Large intestine (tissue), 3 donors: ENCODE measurements around the gene ATP6V0E1. TPM values are rescaled to one million over a fixed set of nuclear protein-coding genes. Genes with fewer than 3 reads are reported as not detected.
"Not testable (repeated sequence)": the region's sequence is repeated elsewhere in the genome, so short reads cannot be mapped to it uniquely, and the experiment has no call there.

ENCODE experiments used
- DNase-seq, 2 donors: peaks; one replicate each; pipeline versions ENCODE4 v3.0.0 to v3.0.0-alpha.2; 2013
- H3K27ac ChIP-seq: one replicate; pipeline ENCODE4 v1.5.1; 2013; ENCODE audit warnings: low read length
- H3K27me3 ChIP-seq: 2 replicates; pipeline ENCODE4 v1.6.1; 2013; ENCODE audit warnings: low read length; ENCODE audit not compliant: control insufficient read depth, insufficient read depth
- H3K36me3 ChIP-seq: 2 replicates; pipeline ENCODE4 v1.6.1; 2013; ENCODE audit warnings: low read length; ENCODE audit not compliant: control insufficient read depth, insufficient read depth
- H3K4me1 ChIP-seq: one replicate; pipeline ENCODE4 v1.6.1; 2013; ENCODE audit warnings: low read length; ENCODE audit not compliant: control insufficient read depth, insufficient read depth
- H3K4me3 ChIP-seq: one replicate; pipeline ENCODE4 v1.5.1; 2013; ENCODE audit warnings: low read length
- H3K9me3 ChIP-seq: one replicate; pipeline ENCODE4 v1.6.1; 2013; ENCODE audit warnings: mild to moderate bottlenecking, low read depth, low read length, moderate library complexity; ENCODE audit not compliant: control insufficient read depth
- WGBS: methylation state at CpG from one replicate; pipeline ENCODE4 v1.1.5; 2013; ENCODE audit warnings: low lambda C conversion rate; ENCODE audit not compliant: insufficient coverage; 5-methylcytosine and 5-hydroxymethylcytosine counted together
- polyA plus RNA-seq: library from polyadenylated mRNA; unstranded; fragments of 120-200 nt; gene quantifications from one replicate; pipeline ENCODE4 v1.2.1, GENCODE V29; 2013

Gene ATP6V0E1
- polyA plus RNA-seq, 1 donor: 177 TPM

DNA sequence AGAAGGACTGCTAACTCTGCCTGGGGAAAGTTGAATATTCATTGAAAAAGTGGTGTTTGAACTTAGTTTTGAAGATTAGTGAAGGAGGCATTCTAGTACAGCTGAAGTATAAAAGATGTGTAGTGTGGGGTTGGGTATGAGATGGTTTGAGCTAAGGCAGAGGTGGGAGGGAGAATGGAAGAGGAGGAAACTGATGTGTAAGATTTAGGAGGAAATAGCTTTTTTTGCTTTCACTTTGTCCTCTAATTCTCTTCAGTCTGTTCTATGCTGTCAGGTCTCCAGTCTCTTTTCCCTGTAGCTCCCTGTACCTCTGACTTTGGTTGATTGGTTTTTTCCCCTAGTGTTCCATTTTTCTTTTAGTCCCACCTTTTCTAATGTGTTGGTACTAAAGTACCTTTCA lies 81.6 kb downstream of the ATP6V0E1 start:
- H3K27ac ChIP-seq: no peak overlapping the region
- DNase-seq: no peak
- no peaks in the 10 kb centered on the region for H3K27me3 ChIP-seq
- H3K9me3 ChIP-seq: no peaks in the 10 kb centered on the region
- H3K4me1 ChIP-seq: peaks cover 5% of the 10 kb centered on the region
- no peaks in the 10 kb centered on the region for H3K36me3 ChIP-seq
- no peak overlapping the region for H3K4me3 ChIP-seq

DNA sequence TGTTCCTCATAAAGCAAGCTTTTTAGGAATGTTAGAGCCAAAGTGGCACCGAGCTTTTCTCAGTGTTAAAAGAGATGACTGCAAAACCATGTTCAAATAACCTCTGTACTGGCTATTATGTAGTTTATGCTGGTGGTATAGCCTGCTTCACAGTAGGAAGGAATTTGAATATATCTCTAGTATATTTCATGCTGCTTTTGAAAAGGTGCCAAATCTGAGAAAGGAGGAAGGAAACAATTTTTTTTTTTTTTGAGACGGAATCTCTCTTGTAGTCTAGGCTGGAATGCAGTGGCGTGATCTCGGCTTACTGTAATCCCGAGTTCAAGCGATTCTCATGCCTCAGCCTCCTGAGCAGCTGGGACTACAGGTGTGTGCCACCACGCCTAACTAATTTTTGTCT lies 86.1 kb downstream of the ATP6V0E1 start:
- Histone ChIP-seq H3K4me3 (no peak overlapping the region), H3K4me1 (no peaks in the 10 kb centered on the region), H3K36me3 (no peaks in the 10 kb centered on the region), H3K27ac (no peak overlapping the region), H3K27me3 (no peaks in the 10 kb centered on the region), H3K9me3 (no peaks in the 10 kb centered on the region)
- DNase-seq: no peak
- WGBS: no CpG with 5 or more reads among the region's 7 CpGs

DNA sequence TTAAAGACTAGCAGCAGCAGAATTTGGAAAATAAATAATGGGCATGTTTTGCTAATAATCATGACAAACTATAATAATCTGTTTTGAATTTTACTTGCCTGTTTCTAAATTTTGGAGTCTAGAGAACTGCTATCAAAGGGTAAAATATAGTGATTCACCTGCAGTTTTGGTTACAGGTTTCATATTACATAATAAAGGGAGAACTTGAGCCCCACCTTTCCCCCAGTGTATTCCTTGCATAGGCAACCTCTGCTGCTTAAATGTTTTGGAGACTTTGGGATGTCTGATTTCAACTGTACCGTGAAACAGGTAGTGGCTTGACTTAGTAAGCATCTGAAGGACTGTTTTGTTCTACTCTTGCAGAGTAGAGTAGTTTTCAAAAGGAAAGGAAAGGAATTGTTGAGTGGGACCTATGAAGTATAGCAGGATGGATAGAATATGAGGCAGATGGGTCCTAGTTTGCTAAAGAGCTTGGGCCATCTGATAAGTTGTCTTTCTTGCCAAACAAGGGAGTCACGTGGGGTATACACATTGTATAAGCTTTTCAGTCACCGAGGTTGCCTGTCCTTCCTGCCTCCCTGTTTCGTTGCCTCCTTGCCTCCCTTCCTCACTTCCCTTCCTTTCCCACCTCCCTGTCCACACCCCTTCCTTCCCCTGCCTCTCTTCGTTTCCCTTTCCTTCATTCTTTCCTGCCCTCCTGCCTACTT lies 91.7 kb downstream of the ATP6V0E1 start:
- no peak overlapping the region for H3K27ac ChIP-seq
- H3K36me3 ChIP-seq: no peaks in the 10 kb centered on the region
- no peak for DNase-seq
- no peaks in the 10 kb centered on the region for H3K27me3 ChIP-seq
- WGBS: 95% methylated on average over 2 of the region's 5 CpGs
- H3K9me3 ChIP-seq: peaks cover 7% of the 10 kb centered on the region
- no peak overlapping the region for H3K4me3 ChIP-seq
- H3K4me1 ChIP-seq: no peaks in the 10 kb centered on the region

DNA sequence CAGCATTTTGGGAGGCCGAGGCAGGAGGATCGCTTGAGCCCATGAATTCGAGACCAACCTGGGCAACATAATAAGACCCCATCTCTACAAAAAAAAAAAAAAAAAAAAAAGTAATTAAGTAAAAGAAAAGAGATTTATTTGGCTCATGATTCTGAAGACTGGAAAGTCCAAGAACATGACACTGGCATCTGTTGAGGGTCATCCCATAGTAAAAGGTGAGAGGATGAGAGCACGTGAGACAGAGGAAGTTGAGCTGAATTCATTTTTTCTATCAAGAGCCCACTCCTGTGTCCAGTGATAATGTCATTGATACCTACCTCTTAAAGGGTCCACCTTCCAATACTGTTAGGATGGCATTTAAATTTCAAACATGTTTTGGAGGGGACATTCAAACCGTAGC lies 92.4 kb downstream of the ATP6V0E1 start:
- H3K4me3 ChIP-seq: no peak overlapping the region
- no peaks in the 10 kb centered on the region for H3K4me1 ChIP-seq
- WGBS: 100% methylated on average over 2 of the region's 5 CpGs
- no peak overlapping the region for H3K27ac ChIP-seq
- peaks cover 7% of the 10 kb centered on the region for H3K9me3 ChIP-seq
- no peak for DNase-seq
- H3K36me3 ChIP-seq: peaks cover 4% of the 10 kb centered on the region
- no peaks in the 10 kb centered on the region for H3K27me3 ChIP-seq

DNA sequence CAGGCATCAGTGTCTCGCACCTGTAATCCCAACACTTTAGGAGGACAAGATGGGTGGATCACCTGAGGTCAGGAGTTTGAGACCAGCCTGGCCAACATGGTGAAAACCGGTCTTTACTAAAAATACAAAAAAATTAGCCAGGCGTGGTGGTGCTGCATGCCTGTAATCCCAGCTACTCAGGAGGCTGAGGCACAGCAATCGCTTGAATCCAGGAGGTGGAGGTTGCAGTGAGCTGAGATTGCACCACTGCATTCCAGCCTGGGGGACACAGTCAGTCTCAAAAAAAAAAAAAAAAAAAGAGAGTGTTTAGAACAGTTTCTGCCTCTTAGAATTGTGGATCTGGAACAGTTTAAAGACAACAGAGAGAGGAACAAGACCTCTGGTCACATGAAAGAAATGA lies 92.9 kb downstream of the ATP6V0E1 start:
- not testable (repeated sequence) for H3K27ac ChIP-seq, H3K4me1 ChIP-seq, DNase-seq, H3K4me3 ChIP-seq, H3K27me3 ChIP-seq, H3K9me3 ChIP-seq, H3K36me3 ChIP-seq
- 100% methylated on average over 1 of the region's 4 CpGs for WGBS

DNA sequence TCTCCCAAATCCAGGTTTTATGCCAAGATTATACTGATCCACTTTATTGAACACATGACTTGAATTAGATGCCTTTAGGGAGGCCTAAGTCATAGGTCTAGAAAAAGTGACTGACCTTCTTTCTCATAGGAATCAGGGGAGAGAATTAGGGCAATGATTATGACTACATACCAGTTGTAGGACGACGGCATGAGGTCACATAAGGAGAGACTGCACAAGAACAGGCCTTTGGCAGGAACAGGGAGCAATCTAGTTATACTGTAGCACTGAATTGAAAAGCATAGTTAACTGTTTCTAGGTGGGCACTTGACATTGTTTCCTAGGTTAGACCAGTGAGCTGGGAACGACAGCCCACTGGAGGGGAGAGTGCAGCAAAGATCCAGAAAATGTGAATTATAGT lies 95.3 kb downstream of the ATP6V0E1 start:
- H3K27me3 ChIP-seq: no peaks in the 10 kb centered on the region
- WGBS: no CpG with 5 or more reads among the region's 3 CpGs
- peaks cover 16% of the 10 kb centered on the region for H3K36me3 ChIP-seq
- no peak overlapping the region for H3K27ac ChIP-seq
- DNase-seq: no peak
- peaks cover 7% of the 10 kb centered on the region for H3K9me3 ChIP-seq
- no peaks in the 10 kb centered on the region for H3K4me1 ChIP-seq
- no peak overlapping the region for H3K4me3 ChIP-seq

Other genes starting within 250 kb of the ATP6V0E1 start
- 197 TPM for gene DUSP1, start 212.6 kb upstream of the ATP6V0E1 start, polyA plus RNA-seq
- 112 TPM for gene ERGIC1, start 149.5 kb upstream of the ATP6V0E1 start, polyA plus RNA-seq
- 40.1 TPM for gene RPL26L1, start 24.3 kb upstream of the ATP6V0E1 start, polyA plus RNA-seq
- 21.2 TPM for gene CREBRF, start 72.6 kb downstream of the ATP6V0E1 start, polyA plus RNA-seq
- 12.0 TPM for gene BNIP1, start 160.8 kb downstream of the ATP6V0E1 start, polyA plus RNA-seq